Measurements from ENCODE around the gene TMEM170A.

DNA sequence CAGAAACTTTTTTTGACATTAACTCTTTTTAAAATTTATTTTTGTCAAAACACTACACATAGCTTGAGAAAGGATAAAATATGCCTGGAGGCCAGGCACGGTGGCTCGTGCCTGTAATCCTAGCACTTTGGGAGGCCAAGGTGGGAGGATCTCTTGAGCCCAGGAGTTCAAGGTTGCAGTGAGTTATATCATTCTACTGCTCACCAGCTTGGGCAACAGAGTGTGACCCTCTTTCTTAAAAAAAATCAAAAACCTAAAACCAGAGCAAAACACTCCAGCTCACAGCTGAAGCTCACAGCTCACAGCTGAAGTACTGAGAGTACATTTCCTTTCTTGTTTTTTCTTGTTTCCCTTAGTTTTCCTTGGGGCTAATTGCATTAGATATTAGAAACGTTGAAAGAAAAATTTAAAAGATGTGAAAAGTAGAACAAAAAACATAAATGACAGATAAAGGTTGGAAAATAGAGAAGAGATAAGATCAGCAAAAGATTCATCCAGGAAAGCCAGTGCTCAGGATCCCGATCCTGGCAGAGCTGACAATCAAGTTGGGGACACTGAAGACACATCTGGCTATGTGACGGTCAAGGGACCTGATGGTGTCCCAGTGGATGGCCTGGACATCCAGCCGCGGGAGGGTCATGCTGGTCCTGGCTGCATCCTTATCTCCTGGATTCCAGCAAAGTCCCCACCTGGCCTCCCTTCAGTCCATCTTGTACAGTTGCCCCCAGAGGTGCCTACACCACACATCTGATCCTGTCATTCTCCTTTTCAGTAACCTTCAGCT lies 20.9 kb upstream of the TMEM170A start:
- no peak for TF ChIP-seq EZH2 (IDR thresholded peaks at IDR 0.05; ENCODE audit: borderline replicate concordance, low read length)
- no peak for TF ChIP-seq CTCF (IDR thresholded peaks at IDR 0.05; ENCODE audit: low read length)

Data from OCI-LY1 (cell line).